HG03039 (cell line): ENCODE measurements around the gene TMEM214.

ENCODE experiments used
- ATAC-seq: cut with Tn5 transposase; IDR thresholded peaks from one replicate; pipeline ENCODE4 v1.9.1; 2021; ENCODE audit warnings: mild to moderate bottlenecking, moderate library complexity; ENCODE audit not compliant: unreplicated experiment

The TMEM214 gene

DNA sequence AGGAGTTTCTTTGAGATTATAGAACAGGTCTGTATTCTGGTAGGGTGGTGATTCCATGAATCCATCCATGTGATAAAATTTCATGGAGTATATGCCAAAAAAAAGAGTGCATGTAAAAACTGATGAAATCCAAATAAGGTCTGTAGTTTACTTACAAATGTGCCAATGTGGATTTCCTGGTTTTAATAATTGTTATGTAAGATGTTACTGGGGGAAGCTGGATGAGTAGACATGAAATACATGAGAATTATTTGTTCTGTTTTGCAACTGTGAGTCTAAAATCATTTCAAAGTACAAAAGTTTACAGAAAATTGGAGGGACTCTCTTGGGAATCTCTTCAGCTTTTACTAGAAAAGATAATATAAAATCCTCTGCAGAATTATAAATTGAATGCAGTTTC lies 23.7 kb upstream of the TMEM214 start:
- no peak for ATAC-seq

DNA sequence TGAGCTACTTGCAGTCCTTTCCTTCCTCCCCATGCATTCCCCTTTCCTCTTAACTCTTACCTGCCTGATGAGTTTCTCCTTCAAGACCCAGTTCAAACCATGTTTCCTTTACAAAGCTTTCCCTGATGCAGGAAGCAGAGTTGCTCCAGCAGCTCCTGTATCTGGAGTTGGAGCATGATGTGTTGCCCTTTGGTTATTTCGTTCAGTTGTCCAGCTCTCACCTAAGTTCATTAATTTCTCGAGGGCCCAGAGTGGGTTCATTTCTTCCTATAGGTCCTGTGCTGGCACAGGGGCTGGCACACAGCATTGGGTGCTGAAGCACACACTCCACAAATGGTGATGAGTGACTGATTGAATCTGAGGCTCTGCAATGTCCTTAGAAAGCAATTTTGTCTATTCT lies 23.0 kb upstream of the TMEM214 start:
- ATAC-seq = no peak

DNA sequence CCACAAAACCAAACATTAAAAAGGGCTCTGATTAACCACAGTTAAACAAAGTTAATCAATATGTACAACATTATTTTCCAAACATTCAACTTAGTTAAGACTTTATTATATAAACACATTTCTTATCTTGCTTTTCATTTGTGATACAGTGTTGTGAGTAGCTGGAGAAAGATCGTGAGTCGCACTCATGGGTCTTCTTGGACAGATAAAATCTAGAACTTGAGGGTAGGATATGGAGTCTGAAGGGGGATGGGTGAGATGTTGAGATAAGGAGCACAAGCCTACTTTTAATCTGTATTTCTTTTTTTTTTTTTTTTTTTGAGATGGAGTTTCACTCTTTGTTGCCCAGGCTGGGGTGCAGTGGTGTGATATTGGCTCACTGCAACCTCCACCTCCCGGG lies 22.6 kb upstream of the TMEM214 start:
- no peak for ATAC-seq

DNA sequence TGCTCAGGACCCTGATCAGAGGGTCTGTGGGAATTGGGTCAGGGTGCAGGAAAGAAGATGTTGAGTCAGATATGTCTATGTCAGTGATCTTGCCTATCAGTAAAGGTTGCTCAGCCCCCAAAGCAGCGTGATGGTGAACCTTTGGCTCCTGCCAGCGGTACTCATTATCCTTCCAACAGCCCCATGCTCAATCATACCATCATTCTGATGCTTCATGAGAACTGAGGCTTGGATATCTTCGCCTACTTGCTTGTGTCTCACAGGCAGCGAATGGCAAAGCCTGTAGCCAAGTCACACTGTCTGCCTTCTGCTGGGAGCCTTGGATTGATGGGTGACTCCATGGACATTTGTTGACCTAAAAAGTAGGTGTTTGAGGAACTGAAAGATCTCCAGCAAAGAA lies 19.0 kb upstream of the TMEM214 start:
- ATAC-seq = no peak

DNA sequence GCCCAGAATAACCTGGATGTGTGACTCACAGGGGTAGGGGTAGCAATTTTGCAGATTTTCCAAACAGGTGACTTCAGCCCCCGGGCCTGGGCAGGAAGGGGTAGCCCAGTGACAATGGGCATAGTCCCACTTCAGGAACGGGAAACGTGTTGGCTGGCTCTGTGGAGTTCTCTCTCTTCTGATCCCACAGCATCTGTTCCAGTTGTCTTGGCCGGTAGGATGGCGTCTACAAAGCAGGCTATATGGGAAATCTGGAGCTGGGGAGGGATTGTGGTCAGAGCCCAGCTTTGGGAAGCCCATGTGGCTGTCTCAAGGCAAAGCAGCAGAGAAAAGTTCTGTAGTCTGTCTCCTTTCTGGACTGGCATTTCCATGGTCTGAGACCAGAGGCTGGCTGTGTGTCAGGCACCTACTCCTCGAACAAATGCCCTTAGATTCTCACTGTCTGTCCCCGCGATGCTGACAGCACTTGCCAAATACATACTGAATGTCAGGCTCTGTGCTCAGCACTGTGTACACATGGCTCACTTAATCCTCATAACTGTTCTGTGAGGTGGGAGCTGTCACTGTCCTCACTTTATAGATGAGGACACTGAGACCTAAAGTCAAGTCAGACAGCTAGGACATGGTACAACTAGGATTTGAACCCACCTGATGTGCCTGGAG lies 17.9 kb upstream of the TMEM214 start:
- ATAC-seq = no peak

DNA sequence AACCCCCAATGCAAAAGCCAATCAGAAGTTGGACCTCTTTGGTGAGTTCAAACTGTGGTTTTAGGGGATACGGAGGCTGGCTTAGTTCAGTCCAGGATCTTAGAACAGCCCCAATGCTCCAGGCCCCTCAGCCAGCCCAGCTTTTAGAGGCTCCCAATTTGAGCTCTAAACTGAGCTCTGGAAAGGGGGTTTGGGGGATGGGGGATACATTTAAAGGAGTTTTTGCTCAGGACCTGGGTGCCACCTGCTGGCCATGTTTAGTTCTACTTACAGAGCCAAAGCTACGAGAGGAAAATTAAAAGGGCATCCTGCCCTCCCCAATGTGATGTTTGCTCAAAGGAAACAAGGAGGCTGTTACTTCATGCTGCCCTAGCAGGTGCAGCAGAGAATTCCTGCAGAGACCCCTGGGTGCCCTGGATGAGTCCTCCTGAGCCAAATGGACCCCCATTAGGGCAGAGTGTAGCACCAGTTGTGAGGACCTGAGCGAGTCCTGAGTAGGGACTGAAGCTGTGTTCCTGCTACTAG lies 15.9 kb upstream of the TMEM214 start:
- no peak for ATAC-seq

DNA sequence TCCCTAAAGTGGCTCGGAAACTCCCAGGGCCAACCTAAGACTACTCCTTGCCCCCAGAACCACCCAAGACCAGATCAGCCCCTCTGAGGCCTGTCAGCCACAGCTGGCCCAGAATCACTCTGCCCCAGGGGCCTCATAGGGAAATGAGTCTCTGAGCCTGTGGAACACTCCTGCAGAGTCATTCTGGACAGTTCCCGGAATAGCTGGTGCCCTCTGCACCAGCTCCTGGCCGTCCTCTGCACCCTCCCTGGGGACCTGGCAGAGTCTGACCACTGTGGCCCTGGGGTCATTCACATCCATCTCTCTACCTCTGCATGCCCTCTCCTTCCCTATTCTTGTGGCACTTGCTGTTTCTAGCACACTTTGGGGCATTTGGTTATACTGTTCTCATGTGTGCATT lies 14.6 kb upstream of the TMEM214 start:
- ATAC-seq = no peak

DNA sequence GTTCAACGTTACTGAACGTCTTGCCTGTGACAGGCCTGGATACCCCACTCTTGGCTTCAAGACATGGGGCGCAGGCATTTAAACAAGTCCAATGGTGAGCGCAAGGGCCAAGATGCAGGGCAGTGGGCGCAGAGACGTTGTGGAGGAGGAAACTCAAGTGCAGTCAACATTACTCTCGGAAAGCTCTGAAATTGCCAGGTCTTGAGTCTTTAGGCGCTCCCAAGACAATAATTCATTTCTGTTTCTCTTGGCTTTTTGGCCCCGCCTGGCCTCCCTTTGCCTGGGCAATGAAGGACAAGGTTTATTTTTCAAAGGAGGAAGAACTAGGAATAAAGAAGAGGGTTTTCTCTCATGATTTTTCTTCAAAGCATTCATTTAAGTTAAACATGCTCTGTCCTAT lies 13.3 kb upstream of the TMEM214 start:
- no peak for ATAC-seq

DNA sequence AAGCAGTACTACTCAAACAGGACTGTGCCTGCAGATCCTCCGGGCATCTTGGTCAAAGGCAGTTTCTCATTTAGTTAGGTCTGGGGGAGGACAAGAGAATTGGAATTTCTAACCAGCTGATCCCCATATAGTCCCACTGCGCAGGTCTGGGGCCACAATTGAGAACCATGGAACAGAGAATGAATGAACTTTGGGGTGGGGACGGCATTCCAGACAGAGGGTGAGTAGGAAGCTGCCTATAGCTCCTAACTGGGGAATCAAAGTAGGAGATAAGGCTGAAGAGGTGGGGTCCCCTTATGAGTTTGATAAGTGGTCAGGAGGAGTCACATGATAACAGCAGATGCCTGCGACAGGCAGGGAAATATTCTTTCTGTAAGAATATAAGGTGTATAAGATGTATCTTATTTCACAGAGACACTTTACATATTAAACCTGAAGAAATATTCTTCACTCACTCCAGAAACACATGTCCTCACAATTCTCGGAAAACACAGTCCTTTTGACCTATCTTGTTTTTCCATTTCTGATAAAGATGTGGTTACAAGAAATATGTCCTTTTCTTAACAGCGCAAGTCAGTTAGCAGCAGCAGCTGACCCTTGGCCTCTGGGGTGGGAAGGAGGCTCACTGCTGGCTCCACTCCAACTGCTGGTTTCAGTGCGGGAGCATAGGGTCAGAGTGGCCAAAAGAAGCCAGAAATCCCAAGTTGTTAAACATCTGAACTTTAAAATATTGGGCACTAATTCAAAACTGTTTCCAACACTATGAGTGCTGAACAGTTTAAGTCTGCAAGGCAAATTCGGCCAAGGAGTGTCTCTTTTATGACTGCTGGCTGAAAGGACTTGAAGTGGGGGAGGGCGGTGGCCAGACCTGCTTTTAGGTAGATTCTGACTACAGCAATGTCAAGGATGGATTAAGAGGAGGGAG lies 12.6 kb upstream of the TMEM214 start:
- no peak for ATAC-seq

DNA sequence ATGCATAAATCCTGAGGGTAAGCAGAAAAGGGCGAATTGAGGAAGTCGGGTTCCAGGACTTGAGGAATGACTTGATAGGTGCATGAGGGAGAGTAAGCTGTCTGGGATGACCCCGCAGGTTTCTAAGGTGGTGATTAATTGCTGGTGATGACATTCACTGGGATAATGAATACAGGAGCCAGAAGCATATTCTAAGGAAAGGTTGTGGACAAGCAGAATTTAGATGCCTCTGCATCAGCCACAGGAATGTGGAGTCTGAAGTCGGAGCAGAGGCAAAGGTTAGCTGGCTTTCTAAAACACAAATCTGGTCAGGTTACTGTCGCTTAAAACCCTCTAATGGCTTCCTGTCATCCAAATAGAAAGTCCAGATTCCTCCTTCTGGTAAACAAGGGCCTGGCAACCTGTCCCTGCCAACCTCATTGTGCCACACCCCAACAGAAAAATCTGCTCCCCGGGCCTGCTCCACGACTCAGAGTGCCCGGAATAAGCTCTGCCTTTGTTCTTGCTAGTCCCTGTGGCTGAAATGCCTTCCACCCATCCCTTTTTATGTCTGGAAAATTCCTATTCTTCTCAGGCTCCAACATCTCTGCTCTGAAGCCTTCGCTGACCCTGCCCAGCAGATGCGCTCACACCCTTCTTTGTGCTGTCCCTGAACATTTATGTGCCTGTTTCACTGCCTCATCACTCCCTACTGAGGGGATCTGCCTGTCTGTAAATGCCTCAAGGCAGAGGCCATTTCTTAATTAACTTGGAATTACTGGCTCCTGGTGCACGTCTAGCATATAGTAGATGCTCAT lies 11.3 kb upstream of the TMEM214 start:
- no peak for ATAC-seq

DNA sequence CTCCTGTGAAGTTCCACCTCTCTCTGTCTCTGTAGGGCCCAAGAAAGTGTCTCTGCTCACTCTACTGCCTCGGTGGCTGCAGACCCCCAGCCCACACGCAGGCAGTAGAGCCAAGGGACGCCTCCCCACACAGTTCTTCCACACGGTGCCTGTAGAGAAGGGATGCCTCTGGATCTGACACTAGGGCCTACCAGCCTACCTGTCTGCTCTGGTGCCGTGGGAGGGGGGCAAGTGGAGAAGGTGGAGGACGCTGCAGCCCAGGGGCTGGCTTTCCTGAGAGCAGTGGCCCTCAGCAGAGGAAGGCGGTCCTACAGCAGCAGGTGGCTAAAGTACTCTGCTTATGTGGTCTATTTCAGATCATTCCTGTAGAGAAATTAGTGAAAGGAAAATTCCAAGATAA lies 9.0 kb upstream of the TMEM214 start:
- no peak for ATAC-seq

DNA sequence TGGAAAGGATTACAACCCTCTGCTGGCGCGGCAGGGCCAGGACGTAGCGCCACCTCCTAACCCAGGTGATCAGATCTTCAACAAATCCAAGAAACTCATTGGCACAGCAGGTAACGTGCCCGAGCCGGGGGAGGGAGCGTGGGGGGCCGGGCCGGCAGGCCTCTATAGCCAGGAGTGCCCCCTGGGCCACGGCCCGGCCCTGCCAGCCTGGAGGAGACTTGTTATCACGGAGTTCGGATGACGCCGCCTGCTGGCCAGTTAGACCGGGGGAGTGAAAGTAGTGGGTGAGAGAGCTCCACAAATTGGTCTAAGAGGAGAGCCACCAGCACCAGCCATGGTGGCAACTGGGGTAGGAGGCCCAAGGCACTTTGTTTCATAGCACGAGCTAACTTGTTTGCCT lies 8.6 kb upstream of the TMEM214 start:
- no peak for ATAC-seq

DNA sequence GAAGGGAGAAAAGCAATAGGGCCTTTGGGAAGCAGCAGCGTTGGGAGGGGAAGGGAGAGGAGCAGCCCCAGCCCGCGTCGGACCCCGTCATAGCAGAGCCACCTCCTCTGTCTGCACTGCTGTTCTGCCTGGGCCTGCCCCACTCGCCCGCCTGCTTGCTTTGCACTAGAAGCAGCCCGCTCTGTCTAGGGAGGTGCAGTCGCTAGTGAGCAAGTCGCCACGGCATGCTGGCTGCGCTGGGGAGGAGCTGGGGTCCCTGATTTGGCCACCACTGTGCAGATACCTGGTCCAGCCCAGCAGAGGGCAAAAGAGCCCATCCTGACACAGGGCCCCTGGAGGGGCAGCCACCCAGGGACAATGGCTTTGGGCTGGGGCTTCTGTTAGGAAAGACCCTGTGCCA lies 8.0 kb upstream of the TMEM214 start:
- no peak for ATAC-seq

DNA sequence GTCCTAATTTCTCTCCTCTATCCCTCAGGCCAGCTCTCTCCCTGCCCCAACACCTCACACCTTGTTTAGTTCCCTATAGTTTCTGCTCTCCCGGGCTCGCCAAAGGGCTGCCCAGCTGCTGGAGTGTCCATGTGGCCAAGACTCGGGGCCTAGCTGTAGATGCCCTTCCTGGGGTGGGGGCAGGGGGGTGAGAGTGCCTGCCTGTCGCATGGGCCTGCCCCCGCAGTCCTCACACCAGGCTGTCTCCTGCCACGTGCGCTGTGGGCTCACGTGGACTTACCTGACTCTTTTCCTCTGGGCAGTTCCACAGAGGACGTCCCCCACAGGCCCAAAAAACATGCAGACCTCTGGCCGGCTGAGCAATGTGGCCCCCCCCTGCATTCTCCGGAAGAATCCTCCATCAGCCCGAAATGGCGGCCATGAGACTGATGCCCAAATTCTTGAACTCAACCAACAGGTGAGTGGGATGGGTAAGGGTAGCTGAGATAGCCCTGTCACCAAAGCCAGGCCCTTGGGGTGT lies 7.4 kb upstream of the TMEM214 start:
- no peak for ATAC-seq

DNA sequence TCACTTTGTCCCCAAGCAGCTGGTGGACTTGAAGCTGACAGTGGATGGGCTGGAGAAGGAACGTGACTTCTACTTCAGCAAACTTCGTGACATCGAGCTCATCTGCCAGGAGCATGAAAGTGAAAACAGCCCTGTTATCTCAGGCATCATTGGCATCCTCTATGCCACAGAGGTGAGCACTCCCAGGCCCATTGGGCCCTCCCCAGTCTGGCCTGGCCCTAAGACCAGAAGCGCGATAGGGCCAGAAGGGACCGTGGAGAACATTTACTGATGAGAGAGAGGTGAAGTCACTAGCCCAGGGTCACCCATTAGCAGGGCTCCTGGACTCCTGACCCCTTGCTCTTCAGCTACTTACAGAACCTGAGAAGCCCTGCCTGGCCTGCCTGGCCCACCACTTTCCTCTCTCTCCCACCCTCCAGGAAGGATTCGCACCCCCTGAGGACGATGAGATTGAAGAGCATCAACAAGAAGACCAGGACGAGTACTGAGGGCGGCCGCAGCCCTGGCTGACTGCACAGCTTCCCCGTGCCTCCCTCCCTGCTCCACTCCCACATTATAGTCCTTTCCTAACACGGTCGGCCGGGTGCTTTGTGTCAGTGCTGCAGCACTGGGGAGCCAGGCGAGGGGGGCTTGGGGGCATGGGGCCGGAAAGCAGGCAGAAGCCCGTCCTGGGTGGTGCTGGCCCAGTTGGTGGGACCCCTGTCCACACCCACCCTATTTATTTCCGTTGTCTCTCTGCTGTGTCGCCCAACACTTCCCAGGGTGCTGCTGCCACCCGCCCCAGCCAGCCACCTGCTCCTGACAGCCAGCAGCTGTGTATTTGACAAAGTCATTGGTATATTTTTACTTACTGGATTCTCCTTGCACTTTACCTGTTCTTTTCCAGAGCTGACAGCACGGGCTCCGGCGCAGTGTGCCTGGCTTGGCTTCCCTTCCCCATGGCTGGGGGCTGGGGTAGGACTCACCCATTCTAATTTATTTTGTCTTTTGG lies 6.6 kb upstream of the TMEM214 start:
- no peak for ATAC-seq

DNA sequence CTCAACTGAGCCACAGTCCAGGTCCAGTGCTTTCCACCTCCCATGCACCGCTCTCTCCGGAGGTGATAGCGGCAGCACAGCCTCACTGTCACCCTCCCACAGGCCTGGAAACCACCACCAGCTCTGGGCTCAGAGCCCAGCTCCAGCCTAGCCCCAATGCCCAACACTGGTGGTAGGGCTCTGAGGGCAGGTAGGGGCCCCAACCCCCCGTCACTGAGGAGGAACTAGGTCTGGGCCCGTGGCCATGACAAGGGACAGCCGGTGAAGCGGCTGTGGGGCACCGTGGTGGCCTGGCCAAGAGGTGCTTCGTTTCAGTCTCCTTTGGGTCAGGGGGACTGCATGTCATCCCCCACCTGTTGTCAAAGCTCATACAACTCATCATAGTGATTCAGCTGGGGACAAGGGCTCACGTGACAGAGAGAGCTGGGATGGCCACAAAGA lies 5.5 kb upstream of the TMEM214 start:
- no peak for ATAC-seq

DNA sequence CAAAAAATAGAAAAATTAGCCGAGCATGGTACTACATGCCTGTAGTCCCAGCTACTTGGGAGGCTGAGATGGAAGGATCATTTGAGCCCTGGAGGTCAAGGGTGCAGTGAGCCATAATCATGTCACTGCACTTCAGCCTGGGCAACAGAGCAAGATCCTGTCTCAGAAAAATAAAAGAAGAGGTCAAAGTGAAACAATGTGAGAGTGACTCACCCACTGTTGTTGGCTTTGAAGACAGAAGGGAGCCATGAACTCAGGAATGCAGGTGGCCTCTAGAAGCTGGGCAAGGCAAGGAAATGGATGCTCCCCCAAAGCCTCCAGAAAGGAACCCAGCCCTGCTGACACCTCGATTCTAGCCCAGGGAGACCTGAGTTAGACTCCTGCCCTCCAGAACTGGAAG lies 3.7 kb upstream of the TMEM214 start:
- ATAC-seq = no peak

DNA sequence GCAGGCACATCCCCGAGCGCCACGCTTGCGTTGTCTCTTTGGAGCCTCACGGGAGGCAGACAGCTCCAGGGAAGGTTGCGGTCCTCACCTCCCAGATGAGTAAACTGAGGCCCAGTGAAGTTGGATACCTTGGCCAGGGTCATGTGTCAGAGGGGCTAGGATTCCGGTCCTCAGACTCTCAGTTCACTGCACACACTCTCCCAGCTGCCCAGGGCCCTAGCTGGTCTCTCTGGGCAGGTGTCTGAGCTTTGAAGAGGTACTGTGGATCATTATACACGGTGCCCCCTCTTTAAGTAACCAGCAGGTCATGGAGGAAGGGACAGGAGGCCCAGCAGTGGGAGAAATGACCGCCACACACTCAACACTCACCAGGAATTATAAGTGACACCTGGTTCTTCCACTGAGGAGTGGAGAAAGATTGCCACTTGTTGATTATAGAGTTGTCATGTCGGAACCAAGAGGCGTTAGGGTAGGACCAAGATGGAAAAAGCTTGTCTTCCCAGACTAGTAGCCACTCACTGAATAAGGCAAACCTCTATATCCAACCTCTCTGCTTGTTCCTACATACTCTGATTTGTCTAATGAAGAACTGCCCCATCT lies 588 bp downstream of the TMEM214 start:
- no peak for ATAC-seq

DNA sequence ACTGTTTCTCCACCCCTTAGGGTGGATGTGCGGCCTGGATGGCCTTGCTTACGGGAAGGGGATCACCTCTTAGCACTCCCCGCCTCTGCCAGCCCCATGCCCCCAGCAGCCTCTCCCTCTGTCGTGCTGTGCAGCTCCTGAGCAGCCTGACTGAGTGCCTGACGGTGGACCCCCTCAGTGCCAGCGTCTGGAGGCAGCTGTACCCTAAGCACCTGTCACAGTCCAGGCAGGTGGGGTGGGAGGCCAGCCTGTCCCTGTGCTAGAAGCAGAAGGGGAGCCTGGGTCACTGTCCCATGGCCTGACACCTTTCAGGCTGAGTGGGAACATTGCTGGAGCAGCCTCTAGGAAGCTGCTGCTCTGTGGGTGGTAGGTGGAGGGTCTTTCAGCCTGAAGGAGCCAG lies 5.2 kb downstream of the TMEM214 start:
- ATAC-seq = no peak
